Activated CD4-positive, CD25-positive, alpha-beta regulatory T cell treated with anti-CD3 and anti-CD28 coated beads, Interleukin-2, amount 50 U/mL, for 16 hours (primary cell): ENCODE measurements around the gene RARG.
"Not testable (repeated sequence)": the region's sequence is repeated elsewhere in the genome, so short reads cannot be mapped to it uniquely, and the experiment has no call there.

ENCODE experiments used
- DNase-seq: peaks from one replicate; pipeline ENCODE4 v3.0.0-alpha.2; 2020; ENCODE audit warnings: low read depth, low spot score

Gene RARG

GRCh38 chr12:53208877-53209463, 23.0 kb downstream of the RARG start:
- no peak for DNase-seq

GRCh38 chr12:53208435-53208834, 23.6 kb downstream of the RARG start:
- DNase-seq: no peak

DNA sequence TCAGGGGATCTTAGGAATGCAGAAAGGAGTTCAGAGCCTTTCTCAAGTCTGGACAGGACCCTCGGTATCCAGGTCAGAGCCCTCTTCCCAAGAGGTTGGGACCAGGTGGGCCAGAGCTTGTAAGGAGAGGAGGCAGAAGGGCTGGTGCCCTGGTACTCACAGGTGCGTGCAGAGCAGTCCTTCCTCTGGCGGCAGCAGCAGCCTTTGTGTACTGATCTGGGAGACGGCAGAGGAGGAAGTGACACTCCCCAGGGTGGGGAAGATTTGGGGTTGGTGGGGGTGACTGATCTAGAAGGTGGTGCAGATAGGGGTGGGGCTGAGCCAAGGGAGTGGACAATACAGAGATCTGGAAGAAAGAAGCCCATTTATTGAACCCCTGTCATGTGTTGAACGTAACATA, 25.0 kb downstream of the RARG start, which contains the start of gene ITGB7:
ITGB7 (minus strand) TSS at position 210 of the 400 bp plus-strand sequence. CDS start 6,808 bp downstream, outside the sequence.
- DNase-seq: peak; percentile 44

DNA sequence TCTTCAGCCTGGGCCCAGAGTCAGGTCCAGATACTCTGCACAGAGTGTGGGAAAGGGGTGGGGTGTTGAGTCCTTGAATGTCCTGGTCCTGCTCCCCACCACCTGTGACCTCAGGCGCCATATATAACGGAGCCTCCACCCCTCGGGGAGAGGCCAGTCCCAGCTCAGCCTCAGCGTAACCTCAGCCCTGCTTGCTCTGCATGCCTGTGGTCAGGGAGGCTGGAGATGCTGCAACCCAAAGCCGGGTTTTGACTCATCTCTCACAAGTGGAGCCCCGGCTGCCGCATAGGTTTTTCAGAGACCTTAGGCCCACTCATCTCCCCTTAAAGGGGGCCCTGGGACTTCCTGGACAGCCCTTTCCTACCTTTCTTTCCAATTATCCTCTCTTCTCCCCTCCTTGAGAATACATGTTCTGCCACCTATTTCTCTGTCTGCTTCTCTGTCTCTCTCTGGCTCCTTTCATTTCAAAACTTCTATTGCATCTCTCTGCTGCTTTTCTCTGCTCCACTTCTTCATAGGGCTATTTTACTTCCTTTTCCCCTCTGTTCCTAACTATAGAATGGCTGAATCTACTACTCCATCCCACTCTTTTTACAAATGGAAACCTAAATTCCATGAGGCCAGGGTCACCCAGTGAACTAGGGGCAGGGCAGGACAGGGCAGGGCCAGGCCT, 26.1 kb downstream of the RARG start:
- peak; percentile 18 for DNase-seq

GRCh38 chr12:53204351-53204750, 27.7 kb downstream of the RARG start:
- DNase-seq: no peak

- DNase-seq: not testable (repeated sequence)
Measured at GRCh38 chr12:53202316-53202715, 29.7 kb downstream of the RARG start.

- DNase-seq: no peak
Measured at GRCh38 chr12:53201639-53202038, 30.4 kb downstream of the RARG start.

GRCh38 chr12:53201177-53201541, 30.9 kb downstream of the RARG start:
- no peak for DNase-seq

DNA sequence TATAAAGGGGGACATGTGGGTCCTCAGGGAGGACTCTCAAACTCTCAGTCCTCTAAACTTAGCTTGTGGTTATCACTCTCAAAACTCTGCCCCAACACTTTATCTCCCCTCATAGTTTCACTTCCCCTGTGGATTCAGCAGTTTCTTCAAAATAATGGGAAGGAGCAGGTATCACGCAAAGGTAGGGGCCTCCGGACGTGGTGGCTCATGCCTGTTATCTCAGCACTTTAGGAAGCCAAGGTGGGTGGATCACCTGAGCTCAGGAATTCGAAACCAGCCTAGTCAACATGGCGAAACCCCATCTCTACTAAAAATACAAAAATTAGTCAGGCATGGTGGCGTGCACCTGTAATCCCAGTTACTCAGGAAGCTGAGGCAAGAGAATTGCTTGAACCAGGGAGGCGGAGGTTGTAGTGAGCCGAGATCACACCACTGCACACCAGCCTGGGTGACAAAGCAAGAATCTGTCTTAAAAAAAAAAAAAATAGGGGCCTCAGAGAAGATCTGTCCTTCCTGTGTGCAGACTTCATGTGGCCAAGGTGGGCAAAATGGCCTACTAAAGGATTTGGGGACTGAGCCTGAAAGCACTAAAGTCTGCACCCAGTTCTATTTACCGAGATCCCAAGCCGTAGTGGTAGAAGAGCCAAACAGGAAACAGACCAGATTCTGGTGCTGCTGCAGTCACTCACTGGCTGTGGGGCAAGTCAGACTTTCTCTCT, 31.4 kb downstream of the RARG start:
- no peak for DNase-seq

DNA sequence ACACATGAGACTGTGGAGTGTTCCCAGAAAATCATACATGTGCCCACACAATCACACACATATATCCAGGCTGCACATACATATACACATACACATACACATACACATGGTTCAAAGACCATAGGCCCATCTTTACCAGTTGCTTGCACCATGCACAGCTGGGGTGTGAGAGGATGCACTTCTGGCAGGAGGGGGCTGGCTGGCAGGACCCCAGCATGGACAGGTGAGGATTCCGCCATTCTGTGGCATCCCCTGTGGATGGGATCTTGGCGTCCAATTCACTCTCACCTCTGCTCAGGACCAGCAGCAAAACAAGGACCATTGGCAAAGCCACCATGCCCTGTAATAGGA, 31.9 kb downstream of the RARG start:
- DNase-seq: no peak

DNA sequence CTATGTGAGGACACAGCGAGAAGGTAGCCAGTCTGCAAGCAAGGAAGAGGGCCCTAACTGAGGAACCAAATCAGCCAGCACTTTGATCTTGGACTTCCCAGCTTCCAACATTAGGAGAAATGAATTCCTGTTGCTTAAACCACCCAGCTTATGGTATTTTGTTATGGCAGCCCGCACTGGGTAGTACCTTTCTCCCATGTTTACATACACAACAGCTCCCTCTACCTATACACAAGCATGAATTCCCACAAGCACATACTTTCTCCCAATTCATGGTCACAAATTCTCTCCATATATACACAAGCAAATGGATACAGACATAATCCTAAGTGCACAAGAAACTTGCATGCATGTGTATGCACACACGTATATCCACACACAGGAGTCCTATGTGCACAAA, 32.3 kb downstream of the RARG start:
- DNase-seq: no peak

DNA sequence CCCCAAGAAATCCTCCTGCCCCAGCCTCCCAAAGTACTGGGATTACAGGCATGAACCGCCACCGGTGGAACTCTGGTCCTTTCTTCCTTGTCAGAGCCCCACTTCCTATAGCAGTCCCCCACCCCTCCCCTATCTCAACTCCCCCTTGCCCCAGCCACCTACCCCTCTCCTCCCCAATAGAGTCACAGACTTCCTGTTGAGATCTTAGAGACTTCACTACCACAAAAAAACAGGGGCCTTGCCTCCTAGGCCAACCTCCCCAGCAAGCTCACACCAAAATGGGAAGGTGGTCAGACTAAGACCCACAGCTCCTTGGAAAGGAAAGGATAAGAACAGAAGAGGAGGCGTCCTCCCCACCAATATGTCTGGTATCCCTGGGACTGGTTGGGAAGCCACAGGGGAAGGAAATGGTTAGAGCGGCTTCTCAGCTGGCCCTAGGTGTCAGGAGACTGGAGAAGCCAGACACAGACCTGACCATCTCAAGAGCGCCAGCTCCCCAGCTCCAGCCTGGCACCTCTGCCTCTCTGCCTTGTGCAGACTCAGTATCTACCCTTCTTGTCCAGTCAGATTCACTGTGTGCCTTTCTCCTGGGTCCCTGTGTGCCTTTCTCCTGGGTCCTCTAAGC, 33.4 kb downstream of the RARG start:
- no peak for DNase-seq

DNA sequence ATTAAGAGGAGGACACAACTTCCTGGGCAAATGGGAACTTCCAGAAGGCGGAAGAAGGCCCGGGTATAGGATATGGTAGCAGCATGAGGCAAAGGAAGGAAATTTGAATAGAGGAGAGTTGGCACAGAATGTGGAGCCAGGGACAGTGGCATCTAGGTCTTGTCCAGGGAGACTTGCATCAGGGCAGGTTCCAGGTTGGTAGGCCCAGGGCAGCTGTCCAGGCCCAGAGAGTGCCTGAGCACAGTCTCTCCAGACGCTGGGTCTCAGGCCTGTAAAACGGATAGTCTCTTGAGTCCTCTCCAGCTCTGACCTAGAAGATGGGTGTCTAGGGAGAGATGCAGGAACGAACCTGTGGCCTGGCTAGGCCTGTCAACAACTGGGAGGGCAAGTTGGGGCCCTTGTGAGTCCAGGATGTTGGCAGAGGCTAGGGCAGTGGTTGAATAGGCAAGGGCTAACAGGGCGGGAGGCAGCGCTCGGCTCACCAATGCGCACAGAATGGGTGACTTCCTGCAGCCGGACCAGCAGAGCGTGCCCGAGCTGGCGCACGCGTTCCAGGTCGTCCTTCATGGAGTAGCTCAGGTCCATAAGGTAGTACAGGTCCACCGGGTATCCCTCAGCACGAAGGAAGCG, 34.9 kb downstream of the RARG start:
- no peak for DNase-seq

DNA sequence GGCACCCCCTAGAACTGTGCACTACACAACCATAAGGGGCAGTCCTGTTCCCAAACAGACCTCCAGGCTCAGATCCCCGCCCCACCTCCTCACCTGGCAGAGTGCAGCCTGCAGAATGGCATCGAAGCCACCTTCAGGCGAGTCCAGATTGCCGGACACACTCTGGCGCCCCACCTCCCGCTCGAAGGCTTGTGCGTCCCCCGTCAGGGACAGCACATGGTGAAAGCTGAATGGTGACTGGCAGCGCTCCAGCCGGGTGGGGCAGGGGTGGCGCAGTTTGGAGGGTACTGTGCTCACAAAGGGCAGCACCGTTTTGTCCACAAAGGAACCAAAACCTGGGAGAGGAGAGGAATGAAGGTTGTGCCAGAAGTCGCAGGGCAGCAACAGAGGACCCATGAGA, 35.5 kb downstream of the RARG start:
- DNase-seq: no peak

- no peak for DNase-seq
Measured at GRCh38 chr12:53195516-53196420, 36.2 kb downstream of the RARG start.

DNA sequence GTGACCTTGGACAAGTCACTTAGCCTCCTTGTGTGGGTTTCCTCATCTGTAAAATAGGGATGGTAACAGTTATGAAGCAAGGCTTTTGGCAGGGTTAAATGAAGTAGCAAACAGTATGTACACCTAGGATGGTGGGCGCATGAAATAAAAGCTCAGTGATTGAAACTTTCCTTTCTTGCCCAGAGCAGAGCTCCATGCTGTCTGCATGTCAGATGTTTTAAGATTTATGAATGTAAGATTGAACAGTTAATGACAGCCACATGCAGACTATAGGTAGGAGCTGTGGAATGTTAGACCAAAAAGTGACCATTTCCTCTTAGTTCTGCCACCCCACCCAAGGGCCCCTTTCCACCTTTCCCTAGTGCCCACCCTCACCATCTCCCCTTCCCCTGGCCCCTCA, 37.0 kb downstream of the RARG start:
- no peak for DNase-seq

- DNase-seq: no peak
Measured at GRCh38 chr12:53193985-53194716, 37.9 kb downstream of the RARG start.

GRCh38 chr12:53193040-53193439, 39.0 kb downstream of the RARG start:
- DNase-seq: no peak

DNA sequence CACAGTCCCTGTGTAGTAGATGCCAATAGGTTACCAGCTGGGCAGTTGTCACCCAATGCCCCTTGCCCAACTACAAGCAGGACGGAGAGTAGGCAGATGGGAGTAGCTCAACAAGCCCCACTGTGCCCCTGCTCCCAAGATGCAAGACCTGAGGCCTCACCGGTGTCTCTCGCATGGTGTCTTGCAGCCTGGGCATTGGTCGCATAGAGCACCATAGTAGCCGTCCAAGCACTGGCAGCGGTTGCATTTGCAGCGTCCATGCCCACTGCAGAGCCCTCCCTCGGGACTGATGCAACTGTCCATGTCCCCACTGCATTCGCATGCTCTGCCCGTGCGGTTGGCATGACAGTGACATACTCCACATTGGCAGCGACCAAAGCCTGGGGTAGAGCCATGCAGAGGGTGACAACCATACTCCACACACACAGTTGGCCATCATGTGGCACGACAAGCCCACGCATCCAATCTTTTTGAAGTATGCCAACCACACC, 39.4 kb downstream of the RARG start:
- no peak for DNase-seq

- DNase-seq: no peak
Measured at GRCh38 chr12:53191885-53192530, 40.0 kb downstream of the RARG start.
